GM19328 (cell line): ENCODE results near the gene XPR1.
"Not testable (repeated sequence)": the region's sequence is repeated elsewhere in the genome, so short reads cannot be mapped to it uniquely, and the experiment has no call there.

Experiments used
- ATAC-seq: cut with Tn5 transposase; IDR thresholded peaks from one replicate; pipeline ENCODE4 v1.9.1; 2021; ENCODE audit warnings: mild to moderate bottlenecking, moderate library complexity; ENCODE audit not compliant: unreplicated experiment

XPR1 gene

DNA sequence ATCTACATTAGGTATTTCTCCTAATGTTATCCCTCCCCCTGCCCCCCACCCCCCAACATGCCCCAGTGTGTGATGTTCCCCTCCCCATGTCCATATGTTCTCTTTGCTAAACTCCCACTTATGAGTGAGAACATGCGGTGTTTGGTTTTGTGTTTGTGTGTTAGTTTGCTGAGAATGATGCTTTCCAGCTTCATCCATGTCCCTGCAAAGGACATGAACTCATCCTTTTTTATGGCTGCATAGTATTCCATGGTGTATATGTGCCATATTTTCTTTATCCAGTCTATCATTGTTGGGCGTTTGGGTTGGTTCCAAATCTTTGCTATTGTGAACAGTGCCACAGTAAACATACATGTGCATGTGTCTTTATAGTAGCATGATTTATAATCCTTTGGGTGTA is 199.7 kb downstream of the XPR1 start:
- not testable (repeated sequence) for ATAC-seq

DNA sequence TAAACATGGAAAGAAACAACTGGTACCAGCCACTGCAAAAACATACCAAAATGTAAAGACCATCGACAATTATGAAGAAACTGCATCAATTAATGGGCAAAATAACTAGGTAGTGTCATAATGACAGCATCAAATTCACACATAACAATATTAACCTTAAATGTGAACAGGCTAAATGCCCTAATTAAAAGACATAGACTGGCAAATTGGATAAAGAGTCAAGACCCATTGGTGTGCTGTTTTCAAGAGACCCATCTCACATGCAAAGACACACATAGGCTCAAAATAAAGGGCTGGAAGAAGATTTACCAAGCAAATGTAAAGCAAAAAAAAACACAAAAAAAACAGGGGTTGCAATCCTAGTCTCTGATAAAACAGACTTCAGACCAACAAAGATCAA is 201.4 kb downstream of the XPR1 start:
- ATAC-seq, result not testable (repeated sequence)

DNA sequence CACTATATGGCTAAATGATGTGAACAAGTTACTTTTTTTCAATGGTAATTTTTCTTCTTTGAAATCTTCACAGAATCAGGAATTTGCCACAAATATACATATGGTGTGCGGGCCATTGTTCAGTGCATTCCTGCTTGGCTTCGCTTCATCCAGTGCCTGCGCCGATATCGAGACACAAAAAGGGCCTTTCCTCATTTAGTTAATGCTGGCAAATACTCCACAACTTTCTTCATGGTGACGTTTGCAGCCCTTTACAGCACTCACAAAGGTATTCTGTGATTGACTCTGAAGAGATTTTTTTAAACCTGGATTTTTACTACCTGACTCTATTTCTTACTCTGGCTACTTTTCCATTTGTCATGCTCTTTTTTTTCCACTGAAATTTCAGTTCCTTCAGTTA is 204.6 kb downstream of the XPR1 start:
- ATAC-seq, result no peak

DNA sequence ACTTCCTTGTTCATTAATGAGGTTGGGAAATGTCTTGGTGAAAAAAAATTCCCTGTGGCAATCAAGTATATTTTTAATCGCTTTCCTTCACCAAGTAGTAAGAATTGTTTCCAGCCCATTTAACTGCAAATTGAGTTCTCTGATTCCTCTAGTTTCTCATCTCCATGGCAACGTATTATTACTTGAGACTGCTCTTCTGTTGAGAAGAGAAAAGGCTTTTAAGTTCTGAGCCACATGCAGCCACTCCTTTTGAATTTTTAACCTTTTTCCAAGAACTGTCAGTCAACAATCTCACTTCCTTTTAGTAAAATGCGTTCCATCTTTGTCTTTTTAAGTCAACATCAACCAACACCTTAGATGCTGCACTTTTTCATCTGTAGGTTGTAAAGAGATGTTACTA is 205.2 kb downstream of the XPR1 start:
- ATAC-seq, result no peak

DNA sequence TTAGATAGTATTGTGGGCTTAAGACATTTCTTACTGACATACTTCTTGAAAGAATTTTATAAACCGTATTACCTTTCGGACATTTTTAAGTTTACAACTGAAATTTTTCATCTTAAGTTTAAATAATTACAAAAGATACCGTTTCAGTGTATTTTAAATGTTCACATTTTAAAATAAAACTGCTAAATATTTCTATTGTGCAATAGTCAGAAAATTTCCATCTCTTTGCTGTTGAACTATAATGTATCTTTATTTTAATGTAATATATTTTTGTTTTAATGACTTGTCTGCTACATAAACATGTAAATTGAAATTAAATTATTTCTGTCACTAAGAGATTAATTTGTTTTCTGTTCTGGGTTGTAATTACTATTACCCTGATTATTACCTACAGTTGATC is 206.7 kb downstream of the XPR1 start:
- no peak for ATAC-seq

DNA sequence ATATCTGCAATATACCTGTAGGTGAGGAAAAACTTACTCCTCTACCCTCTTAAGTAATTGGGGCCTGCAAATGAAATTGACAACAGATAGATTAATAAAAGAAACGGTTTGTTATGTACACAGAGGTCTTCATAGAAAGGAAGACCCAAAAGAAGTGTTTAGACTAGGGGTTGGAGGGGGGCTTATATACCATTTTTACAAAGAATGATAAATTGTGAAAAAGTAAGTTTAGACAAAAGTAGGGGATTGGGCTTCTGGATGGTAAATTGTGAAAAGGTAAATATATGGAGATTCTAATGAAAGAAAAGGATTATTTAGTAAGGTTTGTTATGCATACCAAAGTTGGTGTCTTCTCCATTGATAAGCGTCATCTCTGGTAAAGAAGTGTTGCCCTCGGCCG is 207.7 kb downstream of the XPR1 start:
- no peak for ATAC-seq

DNA sequence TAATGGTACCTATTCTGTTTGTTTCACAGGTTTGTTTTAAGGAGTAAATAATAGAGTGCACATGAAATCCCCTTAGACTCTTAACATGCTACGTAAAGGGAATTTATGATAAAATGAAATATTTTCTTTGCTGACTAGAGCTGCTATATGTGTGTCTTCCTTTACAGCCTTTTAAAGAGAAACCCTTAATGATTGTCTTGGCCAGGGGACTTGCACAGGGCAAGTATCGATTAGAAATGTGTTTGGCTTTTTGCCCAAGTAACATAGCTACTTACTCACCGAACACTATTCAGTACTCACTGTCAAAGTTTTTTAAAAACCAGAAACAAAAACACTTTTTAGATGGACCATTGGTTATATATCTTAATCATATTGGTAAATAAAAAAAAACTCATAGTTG is 209.6 kb downstream of the XPR1 start:
- ATAC-seq, result no peak

DNA sequence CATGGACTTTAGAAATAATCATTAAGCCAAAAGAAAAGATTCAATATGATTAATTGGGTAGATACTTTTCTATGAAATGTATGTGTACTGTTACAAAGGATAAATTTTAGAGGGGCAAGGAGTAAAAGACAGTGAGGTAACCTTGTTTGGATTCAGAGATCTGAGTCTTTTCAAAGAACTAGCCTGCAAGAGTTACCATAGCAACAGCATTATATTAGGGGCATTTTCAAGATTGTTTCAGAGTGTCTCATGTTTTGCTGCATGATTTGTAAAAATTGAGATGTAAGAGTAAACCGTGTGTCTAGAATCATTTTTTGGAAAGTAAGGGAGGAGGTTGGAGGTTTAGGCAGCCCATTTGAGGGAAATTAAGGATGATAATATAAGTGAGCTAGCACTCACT is 210.2 kb downstream of the XPR1 start:
- no peak for ATAC-seq

DNA sequence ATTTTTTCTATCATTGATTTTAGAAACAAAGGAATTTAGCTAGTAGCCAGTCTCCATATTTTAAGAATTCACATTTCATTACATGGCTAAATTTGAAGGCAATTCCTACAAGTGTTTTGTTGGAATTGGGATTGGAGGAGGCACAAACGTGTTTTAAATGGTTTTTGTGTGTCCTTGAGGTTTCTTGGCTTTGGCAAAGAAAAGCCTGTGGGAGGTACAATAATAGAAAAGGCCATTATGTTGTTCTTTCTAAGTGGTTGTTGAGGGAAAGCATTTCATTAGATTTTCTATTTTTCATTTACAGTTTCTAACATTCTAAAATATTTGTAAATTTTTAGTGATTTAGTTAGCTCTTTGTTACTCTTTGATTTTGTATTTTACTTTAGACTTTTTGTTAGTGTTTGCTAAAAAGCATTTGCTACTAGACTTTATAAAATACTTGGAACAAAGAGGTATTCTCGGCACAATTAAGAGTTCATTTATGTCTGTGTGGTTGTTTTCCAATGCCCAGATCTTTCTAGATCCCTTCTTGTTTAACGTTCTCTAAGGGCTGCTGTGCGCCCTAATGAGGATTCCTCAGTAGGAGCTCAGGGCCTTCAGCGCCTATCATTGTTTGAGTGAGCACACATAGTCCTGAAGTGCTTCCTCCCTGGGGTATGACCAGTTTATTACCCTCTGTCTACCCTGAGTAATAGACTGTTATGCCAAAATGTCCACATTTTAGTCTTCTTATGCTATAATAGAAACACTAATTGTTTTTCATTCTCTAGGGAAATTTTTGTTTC is 210.9 kb downstream of the XPR1 start:
- ATAC-seq, result no peak

DNA sequence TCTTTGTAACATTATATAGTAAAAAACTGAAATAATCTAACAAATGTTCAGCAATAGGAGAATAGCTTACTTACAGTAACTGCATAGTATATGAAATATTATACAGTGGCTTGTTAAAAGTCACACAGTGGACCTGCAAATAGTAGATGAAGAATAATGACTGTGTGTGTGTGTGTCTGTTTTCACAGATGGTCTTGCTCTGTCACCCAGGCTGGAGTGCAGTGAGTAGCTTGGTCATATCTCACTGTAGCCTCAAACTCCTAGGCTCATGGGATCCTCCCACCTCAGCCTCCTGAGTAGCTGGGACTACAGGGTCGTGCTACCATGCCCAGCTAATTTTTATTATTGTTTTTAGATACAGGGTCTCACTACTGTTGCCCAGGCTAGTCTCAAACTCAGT is 213.5 kb downstream of the XPR1 start:
- no peak for ATAC-seq

DNA sequence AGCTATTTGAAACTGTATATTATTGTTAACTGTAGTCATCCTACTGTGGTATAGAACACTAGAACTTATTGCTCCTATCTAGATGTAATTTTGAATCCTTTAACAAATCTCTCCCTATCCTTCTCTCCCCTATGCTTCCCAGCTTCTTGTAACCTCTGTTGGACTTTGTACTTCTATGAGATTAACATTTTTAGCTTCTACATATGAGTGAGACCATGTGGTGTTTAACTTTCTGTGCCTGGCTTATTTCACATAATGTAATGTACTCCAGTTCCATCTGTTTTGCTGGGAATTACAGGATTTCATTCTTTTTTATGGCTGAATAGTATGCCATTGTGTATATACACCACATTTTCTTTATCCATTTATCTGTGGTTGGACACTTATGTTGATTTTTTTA is 216.4 kb downstream of the XPR1 start:
- no peak for ATAC-seq

DNA sequence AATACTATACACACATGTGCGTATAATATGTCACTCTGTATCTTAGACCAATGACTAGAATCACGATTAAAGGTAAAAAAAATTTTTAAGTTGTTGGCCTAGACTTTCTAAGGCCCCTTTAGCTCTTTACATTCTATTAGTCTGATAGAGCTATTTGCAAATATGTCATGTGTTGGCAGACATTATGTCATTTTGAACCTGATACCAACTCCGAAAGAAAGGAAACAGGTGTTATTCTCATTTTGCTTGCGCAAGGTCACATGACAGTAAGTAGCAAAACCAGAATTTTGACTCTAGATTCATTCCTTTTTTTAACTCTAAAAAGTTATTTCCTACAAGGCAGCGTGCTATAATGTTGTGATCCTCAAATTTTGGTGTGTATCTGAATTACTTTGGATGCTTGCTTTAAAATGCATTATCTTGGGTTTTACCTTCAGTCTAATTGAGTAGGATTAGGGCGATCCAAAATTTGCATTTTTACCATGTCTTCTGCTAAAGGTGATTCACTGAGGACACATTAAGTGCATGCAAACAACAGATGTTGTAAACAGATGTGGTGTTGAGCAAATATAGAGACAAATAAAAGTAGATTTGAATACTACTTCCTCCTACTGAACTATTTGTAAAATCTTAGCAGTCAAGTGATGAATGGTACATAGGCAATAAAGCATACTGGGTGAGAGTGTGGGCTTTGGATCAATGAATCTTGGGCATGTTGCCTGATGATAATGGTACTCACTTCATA is 217.4 kb downstream of the XPR1 start:
- ATAC-seq, result no peak

DNA sequence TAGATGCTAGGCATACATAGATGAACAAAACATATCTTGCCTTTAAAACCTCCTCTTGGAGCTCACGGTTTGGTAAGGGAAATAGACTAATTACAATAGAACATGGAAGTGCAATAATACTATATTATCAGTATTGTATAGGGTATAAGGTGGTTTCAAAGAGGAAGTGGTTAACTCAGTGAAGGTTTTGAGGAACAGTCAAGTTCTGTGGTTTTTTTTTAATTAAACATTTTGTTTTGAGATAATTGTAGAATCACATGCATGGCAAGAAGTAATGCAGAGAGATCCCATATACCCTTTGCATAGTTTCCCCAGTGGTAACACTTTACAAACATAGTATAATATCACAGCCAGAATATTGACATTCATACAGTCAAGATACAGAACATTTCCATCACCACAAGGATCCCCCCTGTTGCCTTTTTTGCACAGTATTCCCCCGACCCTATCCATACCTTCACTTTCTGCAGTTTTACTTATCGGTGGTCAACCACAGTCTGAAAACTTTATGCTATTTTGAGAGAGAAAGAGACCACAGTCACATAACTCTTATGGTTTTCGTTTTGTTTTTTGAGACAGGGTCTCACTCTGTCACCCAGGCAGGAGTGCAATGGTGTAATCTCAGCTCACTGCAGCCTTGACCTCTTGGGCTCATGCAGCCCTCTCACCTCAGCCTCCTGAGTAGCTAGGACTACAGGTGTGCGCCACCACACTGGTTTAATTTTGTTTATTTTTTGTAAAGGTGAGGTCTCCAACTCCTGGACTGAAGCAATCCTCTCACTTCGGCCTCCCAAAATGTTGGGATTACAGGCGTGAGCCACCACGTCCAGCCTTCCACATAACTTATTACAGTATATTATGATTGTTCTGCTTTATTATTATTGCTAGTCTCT is 220.4 kb downstream of the XPR1 start:
- ATAC-seq, result no peak

DNA sequence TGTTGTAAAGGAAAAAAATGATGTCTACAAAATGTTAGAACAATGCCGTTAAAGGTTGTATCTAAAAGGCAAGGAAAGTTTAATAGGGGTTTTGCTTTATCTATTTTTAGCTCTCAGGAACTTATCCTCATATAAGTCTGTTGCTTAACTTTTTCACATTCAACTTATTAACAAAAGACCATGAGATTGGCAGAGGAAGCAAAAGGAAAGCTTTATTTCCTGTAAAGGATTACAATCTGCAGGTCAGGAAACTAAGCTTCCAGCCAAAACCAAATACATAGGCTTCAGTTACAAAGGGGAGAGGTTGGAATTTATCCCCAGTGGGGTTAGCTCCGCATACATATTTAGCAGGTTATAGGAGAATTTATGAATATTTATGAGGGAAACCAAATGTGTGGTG is 222.2 kb downstream of the XPR1 start:
- ATAC-seq, result no peak

DNA sequence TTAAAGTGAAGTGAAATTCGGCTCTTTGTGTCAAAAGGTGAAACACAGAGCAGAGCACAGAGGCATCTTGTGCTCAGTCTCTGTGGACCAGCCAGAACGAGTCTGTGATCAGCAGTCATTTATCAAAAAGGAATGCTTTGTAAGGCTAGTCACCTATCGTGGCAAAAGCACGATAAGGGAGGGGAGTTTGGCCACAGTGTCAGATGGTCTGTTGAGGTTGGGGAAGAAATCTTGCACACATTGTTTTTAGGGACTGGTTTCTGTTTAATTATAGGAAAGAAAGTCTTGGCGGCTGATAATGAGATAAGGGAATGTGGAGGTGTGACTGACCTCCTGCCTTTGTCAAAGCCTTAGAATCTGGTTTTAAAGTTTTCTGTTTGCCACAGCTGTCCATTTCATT is 222.6 kb downstream of the XPR1 start:
- no peak for ATAC-seq

DNA sequence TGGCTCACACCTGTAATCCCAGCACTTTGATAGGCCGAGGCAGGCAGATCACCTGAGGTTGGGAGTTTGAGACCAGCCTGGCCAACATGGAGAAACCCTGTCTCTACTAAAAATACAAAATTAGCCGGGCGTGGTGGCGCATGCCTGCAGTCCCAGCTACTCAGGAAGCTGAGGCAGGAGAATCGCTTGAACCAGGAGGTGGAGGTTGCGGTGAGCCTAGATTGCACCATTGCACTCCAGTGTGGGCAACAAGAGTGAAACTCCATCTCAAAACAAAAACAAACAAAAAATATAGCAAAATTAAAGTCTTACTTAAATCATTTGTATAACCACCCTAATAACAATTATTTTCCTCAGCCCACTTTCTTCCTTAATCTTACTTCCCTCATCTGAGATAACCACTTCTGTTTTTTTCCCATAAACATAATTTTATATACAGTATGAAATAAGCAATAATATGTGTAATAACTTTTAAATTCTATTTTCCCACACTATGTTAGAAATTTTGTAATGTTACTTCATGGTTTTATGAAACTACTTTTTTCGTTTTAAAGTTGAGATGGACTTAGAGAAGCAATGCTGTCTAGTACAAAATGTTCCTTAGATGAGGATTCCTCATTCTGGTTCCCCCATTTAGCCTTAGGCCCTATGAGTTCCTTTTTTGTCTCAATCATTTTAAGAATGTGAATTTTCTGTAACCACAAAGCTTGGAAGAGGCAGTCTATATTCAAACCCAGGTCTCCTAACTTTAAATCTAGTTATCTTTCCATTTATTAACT is 226.3 kb downstream of the XPR1 start:
- not testable (repeated sequence) for ATAC-seq

DNA sequence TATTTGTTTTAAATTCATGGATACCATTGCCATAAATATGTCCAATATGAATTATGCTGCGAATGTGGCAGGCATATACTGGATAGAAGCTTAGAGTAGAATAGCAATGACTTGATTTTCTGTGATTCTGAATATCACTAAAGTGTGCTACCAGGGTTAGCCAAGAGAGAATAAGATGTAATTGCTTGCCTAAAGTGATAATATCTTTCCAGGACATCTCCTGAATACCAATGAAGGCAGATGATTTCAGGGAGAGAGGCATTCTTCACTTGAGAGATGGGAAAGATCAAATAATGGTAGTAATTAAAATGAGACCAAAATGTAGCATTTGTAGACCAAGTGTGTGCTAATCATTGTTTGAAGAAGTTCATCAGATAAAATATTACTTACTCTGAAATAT is 227.5 kb downstream of the XPR1 start:
- no peak for ATAC-seq

DNA sequence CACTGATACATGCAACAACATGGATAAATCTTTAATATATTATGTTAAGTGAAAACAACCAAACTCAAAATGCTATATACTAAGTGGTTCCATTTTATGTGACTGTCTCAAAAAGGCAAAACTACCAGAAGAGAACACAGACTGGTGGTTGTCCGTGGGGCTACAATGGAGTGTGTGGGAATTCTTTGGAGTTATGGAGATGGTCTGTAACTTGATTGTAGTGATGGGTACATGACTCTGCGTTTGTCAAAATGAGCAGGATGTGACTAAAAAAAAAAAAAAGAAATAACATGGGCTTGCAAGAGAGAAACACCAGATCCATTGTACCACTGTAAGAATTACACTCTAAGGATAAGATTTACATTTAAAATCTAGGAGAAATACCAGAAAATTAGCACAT is 228.7 kb downstream of the XPR1 start:
- ATAC-seq, result no peak

DNA sequence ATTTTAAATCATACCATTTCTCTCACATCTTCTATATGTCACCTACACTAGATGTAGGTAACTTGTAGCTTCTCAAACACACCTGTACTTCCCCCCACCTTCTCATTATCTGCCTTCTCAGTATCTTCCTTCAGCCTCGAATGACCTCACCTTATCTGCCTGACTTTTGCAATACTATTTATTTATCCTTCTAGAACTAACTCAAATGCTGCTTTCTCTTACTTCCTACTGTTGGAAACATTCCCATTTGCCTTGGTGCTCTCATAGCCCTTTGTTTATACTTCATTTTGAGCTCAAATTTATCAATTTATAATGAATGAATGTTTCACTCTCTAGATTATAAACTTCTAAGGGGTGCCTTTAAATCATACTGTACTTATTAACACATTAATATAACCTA is 230.5 kb downstream of the XPR1 start:
- no peak for ATAC-seq

DNA sequence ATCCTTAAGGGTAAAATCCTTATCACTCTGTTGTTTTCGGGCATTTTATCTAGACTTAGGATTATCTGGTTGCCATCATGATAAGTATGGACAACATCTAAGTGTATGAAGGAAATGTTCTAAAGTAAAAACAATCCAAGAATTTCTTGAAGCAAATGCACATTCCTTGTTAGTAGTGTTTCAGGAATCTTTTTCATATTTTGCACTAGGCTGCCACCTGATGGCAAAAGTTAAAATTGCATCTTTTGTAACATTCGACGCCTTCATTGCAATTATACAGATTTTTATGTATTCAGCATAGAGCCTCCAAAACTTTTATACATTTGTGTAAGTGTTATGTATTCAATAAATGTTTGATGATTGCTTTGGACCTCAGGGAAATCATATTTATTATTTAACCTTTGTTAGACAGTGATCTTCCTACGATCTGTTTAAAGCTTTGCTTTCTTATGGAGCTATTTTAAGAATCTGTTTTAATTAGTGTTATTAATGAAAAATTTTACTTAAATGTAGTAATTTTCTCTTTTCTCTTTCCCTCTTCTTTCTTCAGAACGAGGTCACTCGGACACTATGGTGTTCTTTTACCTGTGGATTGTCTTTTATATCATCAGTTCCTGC is 231.4 kb downstream of the XPR1 start:
- no peak for ATAC-seq
